GM23338 (cell line): ENCODE data around the gene SLC2A14. TPM values are rescaled to one million over a fixed set of nuclear protein-coding genes. Genes with fewer than 3 reads are reported as not detected.

ENCODE experiments used
- ATAC-seq: fragments of 200-7000 bp; cut with Tn5 transposase; 3 replicates; pipeline ENCODE4 v1.9.1; 2020
- DNase-seq: peaks from one replicate; pipeline ENCODE4 v3.0.0-alpha.2; 2015; ENCODE audit warnings: low spot score
- H2AFZ ChIP-seq: fragments of 200-600 bp; sonication (generic); 2 replicates; pipeline ENCODE4 v1.8.0; 2016; ENCODE audit warnings: antibody characterized with exemption, mild to moderate bottlenecking, moderate library complexity
- H3F3A ChIP-seq: fragments of 200-600 bp; sonication (generic); replicated peaks from 2 replicates; pipeline ENCODE4 v1.8.0; 2017; ENCODE audit warnings: antibody characterized with exemption, mixed run types, low read depth
- H3K27ac ChIP-seq: fragments of 200-600 bp; sonication (generic); 2 replicates; pipeline ENCODE4 v1.6.1; 2016; ENCODE audit warnings: low read depth
- H3K27me3 ChIP-seq: fragments of 200-600 bp; sonication (generic); 2 replicates; pipeline ENCODE4 v1.8.0; 2016; ENCODE audit warnings: mild to moderate bottlenecking, mixed run types, moderate library complexity; ENCODE audit not compliant: insufficient read depth
- H3K36me3 ChIP-seq: fragments of 200-600 bp; sonication (generic); 2 replicates; pipeline ENCODE4 v1.8.0; 2016; ENCODE audit warnings: mild to moderate bottlenecking; ENCODE audit not compliant: insufficient read depth
- H3K4me1 ChIP-seq: fragments of 200-600 bp; sonication (generic); 2 replicates; pipeline ENCODE4 v1.8.0; 2016; ENCODE audit warnings: mild to moderate bottlenecking, moderate library complexity; ENCODE audit not compliant: insufficient read depth
- H3K4me2 ChIP-seq: fragments of 200-600 bp; sonication (generic); 2 replicates; pipeline ENCODE4 v1.7.1; 2017; ENCODE audit warnings: mixed run types
- H3K4me3 ChIP-seq: fragments of 200-600 bp; sonication (generic); 2 replicates; pipeline ENCODE4 v1.6.1; 2016; ENCODE audit warnings: mixed run types
- H3K79me2 ChIP-seq: fragments of 200-600 bp; sonication (generic); replicated peaks from 2 replicates; pipeline ENCODE4 v1.8.0; 2017; ENCODE audit warnings: mild to moderate bottlenecking; ENCODE audit not compliant: insufficient read depth
- H3K9me2 ChIP-seq: fragments of 200-600 bp; sonication (generic); 2 replicates; pipeline ENCODE4 v1.8.0; 2017; ENCODE audit not compliant: insufficient read depth
- H4K20me1 ChIP-seq: fragments of 200-600 bp; sonication (generic); replicated peaks from 2 replicates; pipeline ENCODE4 v1.8.0; 2017; ENCODE audit warnings: mild to moderate bottlenecking; ENCODE audit not compliant: insufficient read depth
- H3K27ac Mint-ChIP-seq: 2 replicates; pipeline ENCODE4 v1.8.0; 2020; ENCODE audit warnings: inconsistent platforms, mild to moderate bottlenecking, moderate library complexity, mixed read lengths
- H3K27me3 Mint-ChIP-seq: 3 replicates; pipeline ENCODE4 v1.8.0; 2022; ENCODE audit warnings: low read depth, mild to moderate bottlenecking, moderate library complexity, mixed read lengths, inconsistent platforms; ENCODE audit not compliant: insufficient read depth, poor library complexity
- H3K36me3 Mint-ChIP-seq: 3 replicates; pipeline ENCODE4 v1.8.0; 2021; ENCODE audit warnings: low read depth, mild to moderate bottlenecking, inconsistent platforms, moderate library complexity, mixed read lengths
- H3K4me1 Mint-ChIP-seq: 3 replicates; pipeline ENCODE4 v1.8.0; 2020; ENCODE audit warnings: mild to moderate bottlenecking, inconsistent platforms, mixed read lengths
- H3K4me3 Mint-ChIP-seq: 3 replicates; pipeline ENCODE4 v1.8.0; 2021; ENCODE audit warnings: moderate library complexity, mild to moderate bottlenecking, inconsistent platforms, mixed read lengths
- H3K9me3 Mint-ChIP-seq: 3 replicates; pipeline ENCODE4 v1.8.0; 2020; ENCODE audit warnings: moderate library complexity, mild to moderate bottlenecking, inconsistent platforms, mixed read lengths
- CREB1 ChIP-seq: fragments of 250-450 bp; sonication (Bioruptor Pico); IDR thresholded peaks from 2 replicates; pipeline ENCODE4 v1.5.0; 2020; ENCODE audit warnings: low read depth, mild to moderate bottlenecking, moderate library complexity
- EZH2 ChIP-seq: fragments of 200-600 bp; sonication (generic); IDR thresholded peaks from one replicate; pipeline ENCODE4 v1.8.0; 2017; ENCODE audit warnings: antibody characterized with exemption, mild to moderate bottlenecking, low read depth; ENCODE audit not compliant: unreplicated experiment
- NANOG ChIP-seq: IDR thresholded peaks from 2 replicates; pipeline ENCODE4 v1.6.1; 2016; ENCODE audit warnings: antibody characterized with exemption, borderline replicate concordance
- POLR2AphosphoS5 ChIP-seq: IDR thresholded peaks from 2 replicates; pipeline ENCODE4 v1.6.1; 2016; ENCODE audit warnings: antibody characterized with exemption, low read depth
- STAT1 ChIP-seq: IDR thresholded peaks from one replicate; pipeline ENCODE4 v1.6.1; 2016; ENCODE audit warnings: antibody characterized with exemption; ENCODE audit not compliant: unreplicated experiment
- ZNF114 ChIP-seq: fragments of 250-450 bp; sonication (Bioruptor Pico); IDR thresholded peaks from 2 replicates; pipeline ENCODE4 v1.5.0; 2020; ENCODE audit warnings: mild to moderate bottlenecking, moderate library complexity
- ZNF331 ChIP-seq: fragments of 250-450 bp; sonication (Bioruptor Pico); IDR thresholded peaks from 2 replicates; pipeline ENCODE4 v1.5.0; 2020; ENCODE audit warnings: low read depth, mild to moderate bottlenecking, moderate library complexity
- polyA plus RNA-seq: library from polyadenylated mRNA; unstranded; fragments of >200 nt; fragmentation: Nextera tagmentation; extraction: Ambion mirVana; gene quantifications from 2 replicates; pipeline ENCODE4 v1.2.1, GENCODE V29; 2016
- total RNA-seq: library from RNA; depleted of rRNA; stranded (reverse); fragments of >200 nt; shearing (Covaris generic); gene quantifications from 2 replicates; pipeline ENCODE4 v1.2.3, GENCODE V29; 2014
- TF ChIP-seq, protein P1 (sequence below): IDR thresholded peaks from one replicate; pipeline ENCODE4 v1.6.1; 2018; ENCODE audit warnings: antibody characterized with exemption; ENCODE audit not compliant: unreplicated experiment
- TF ChIP-seq, protein P2 (sequence below): fragments of 250-450 bp; sonication (Bioruptor Pico); IDR thresholded peaks from 2 replicates; pipeline ENCODE4 v1.5.0; 2020; ENCODE audit warnings: mild to moderate bottlenecking, moderate library complexity
- TF ChIP-seq, protein P3 (sequence below), 2 experiments: fragments of 200-600 bp in 1 of 2; sonication (generic) in 1 of 2; conservative IDR thresholded peaks; 2 replicates each; pipeline versions ENCODE4 v1.5.1 to v1.6.1; 2016 to 2017; ENCODE audit warnings: antibody characterized with exemption in 2 of 2, low read depth in 2 of 2, mild to moderate bottlenecking in 2 of 2, moderate library complexity in 1 of 2

Gene SLC2A14
- total and polyA plus RNA-seq, 2 experiments from 2014 or later: 6.8 to 31.5 TPM

DNA sequence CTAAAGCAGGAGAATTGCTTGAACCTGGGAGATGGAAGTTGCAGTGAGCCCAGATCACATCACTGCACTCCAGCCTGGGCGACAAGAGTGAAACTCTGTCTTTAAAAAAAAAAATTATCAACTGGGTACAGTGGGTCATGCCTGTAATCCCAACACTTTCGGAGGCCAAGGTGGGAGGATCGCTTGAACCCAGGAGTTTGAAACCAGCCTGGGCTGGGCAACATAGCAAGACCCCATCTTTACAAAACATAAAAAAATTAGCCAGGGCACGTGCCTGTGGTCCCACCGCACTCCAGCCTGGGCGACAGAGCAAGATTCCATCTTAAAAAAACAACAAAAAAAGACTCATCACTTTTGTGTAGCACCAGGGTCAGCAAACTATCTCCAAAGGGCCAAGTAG lies 90.7 kb downstream of the SLC2A14 start (continued):
- TF ChIP-seq, protein P1, sequence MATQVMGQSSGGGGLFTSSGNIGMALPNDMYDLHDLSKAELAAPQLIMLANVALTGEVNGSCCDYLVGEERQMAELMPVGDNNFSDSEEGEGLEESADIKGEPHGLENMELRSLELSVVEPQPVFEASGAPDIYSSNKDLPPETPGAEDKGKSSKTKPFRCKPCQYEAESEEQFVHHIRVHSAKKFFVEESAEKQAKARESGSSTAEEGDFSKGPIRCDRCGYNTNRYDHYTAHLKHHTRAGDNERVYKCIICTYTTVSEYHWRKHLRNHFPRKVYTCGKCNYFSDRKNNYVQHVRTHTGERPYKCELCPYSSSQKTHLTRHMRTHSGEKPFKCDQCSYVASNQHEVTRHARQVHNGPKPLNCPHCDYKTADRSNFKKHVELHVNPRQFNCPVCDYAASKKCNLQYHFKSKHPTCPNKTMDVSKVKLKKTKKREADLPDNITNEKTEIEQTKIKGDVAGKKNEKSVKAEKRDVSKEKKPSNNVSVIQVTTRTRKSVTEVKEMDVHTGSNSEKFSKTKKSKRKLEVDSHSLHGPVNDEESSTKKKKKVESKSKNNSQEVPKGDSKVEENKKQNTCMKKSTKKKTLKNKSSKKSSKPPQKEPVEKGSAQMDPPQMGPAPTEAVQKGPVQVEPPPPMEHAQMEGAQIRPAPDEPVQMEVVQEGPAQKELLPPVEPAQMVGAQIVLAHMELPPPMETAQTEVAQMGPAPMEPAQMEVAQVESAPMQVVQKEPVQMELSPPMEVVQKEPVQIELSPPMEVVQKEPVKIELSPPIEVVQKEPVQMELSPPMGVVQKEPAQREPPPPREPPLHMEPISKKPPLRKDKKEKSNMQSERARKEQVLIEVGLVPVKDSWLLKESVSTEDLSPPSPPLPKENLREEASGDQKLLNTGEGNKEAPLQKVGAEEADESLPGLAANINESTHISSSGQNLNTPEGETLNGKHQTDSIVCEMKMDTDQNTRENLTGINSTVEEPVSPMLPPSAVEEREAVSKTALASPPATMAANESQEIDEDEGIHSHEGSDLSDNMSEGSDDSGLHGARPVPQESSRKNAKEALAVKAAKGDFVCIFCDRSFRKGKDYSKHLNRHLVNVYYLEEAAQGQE: no peak

DNA sequence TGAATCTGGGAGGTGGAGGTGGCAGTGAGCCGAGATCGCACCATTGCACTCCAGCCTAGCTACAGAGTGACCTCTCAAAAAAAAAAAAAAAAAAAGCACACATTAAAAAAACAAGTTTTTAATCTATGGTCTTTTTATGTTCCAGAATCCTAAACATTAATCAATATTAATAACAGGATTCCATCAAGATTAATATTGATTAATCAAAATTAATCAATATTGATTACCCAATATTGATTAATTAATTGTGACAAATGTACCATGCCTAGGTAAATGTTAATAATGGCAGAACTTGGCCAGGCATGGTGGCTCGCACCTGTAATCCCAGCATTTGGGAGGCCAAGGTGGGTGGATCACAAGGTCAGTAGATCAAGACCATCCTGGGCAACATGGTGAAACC lies 91.4 kb downstream of the SLC2A14 start:
- DNase-seq (no peak), ATAC-seq (no peak)
- Mint-ChIP-seq H3K36me3 (no peaks in the 10 kb centered on the region), H3K27ac (no peak overlapping the region), H3K27me3 (peaks cover 3% of the 10 kb centered on the region), H3K4me1 (peaks cover 14% of the 10 kb centered on the region), H3K9me3 (no peaks in the 10 kb centered on the region), H3K4me3 (no peak overlapping the region)
- Histone ChIP-seq H3K36me3 (no peaks in the 10 kb centered on the region), H3K4me3 (no peak overlapping the region), H4K20me1 (no peaks in the 10 kb centered on the region), H3K4me2 (no peak overlapping the region), H3K4me1 (peaks cover 14% of the 10 kb centered on the region), H3K27ac (no peak overlapping the region), H3K27me3 (no peaks in the 10 kb centered on the region), H3K9me2 (no peaks in the 10 kb centered on the region), H2AFZ (no peak overlapping the region), H3F3A (no peaks in the 10 kb centered on the region), H3K79me2 (no peaks in the 10 kb centered on the region)
- TF ChIP-seq ZNF331: no peak
- no peak for TF ChIP-seq EZH2
- TF ChIP-seq, protein P2, sequence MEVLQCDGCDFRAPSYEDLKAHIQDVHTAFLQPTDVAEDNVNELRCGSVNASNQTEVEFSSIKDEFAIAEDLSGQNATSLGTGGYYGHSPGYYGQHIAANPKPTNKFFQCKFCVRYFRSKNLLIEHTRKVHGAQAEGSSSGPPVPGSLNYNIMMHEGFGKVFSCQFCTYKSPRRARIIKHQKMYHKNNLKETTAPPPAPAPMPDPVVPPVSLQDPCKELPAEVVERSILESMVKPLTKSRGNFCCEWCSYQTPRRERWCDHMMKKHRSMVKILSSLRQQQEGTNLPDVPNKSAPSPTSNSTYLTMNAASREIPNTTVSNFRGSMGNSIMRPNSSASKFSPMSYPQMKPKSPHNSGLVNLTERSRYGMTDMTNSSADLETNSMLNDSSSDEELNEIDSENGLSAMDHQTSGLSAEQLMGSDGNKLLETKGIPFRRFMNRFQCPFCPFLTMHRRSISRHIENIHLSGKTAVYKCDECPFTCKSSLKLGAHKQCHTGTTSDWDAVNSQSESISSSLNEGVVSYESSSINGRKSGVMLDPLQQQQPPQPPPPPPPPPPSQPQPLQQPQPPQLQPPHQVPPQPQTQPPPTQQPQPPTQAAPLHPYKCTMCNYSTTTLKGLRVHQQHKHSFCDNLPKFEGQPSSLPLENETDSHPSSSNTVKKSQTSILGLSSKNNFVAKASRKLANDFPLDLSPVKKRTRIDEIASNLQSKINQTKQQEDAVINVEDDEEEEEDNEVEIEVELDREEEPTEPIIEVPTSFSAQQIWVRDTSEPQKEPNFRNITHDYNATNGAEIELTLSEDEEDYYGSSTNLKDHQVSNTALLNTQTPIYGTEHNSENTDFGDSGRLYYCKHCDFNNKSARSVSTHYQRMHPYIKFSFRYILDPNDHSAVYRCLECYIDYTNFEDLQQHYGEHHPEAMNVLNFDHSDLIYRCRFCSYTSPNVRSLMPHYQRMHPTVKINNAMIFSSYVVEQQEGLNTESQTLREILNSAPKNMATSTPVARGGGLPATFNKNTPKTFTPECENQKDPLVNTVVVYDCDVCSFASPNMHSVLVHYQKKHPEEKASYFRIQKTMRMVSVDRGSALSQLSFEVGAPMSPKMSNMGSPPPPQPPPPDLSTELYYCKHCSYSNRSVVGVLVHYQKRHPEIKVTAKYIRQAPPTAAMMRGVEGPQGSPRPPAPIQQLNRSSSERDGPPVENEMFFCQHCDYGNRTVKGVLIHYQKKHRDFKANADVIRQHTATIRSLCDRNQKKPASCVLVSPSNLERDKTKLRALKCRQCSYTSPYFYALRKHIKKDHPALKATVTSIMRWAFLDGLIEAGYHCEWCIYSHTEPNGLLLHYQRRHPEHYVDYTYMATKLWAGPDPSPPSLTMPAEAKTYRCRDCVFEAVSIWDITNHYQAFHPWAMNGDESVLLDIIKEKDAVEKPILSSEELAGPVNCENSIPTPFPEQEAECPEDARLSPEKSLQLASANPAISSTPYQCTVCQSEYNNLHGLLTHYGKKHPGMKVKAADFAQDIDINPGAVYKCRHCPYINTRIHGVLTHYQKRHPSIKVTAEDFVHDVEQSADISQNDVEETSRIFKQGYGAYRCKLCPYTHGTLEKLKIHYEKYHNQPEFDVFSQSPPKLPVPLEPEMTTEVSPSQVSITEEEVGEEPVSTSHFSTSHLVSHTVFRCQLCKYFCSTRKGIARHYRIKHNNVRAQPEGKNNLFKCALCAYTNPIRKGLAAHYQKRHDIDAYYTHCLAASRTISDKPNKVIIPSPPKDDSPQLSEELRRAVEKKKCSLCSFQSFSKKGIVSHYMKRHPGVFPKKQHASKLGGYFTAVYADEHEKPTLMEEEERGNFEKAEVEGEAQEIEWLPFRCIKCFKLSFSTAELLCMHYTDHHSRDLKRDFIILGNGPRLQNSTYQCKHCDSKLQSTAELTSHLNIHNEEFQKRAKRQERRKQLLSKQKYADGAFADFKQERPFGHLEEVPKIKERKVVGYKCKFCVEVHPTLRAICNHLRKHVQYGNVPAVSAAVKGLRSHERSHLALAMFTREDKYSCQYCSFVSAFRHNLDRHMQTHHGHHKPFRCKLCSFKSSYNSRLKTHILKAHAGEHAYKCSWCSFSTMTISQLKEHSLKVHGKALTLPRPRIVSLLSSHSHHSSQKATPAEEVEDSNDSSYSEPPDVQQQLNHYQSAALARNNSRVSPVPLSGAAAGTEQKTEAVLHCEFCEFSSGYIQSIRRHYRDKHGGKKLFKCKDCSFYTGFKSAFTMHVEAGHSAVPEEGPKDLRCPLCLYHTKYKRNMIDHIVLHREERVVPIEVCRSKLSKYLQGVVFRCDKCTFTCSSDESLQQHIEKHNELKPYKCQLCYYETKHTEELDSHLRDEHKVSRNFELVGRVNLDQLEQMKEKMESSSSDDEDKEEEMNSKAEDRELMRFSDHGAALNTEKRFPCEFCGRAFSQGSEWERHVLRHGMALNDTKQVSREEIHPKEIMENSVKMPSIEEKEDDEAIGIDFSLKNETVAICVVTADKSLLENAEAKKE (CRISPR knock-in tag): no peak
- TF ChIP-seq, protein P3, sequence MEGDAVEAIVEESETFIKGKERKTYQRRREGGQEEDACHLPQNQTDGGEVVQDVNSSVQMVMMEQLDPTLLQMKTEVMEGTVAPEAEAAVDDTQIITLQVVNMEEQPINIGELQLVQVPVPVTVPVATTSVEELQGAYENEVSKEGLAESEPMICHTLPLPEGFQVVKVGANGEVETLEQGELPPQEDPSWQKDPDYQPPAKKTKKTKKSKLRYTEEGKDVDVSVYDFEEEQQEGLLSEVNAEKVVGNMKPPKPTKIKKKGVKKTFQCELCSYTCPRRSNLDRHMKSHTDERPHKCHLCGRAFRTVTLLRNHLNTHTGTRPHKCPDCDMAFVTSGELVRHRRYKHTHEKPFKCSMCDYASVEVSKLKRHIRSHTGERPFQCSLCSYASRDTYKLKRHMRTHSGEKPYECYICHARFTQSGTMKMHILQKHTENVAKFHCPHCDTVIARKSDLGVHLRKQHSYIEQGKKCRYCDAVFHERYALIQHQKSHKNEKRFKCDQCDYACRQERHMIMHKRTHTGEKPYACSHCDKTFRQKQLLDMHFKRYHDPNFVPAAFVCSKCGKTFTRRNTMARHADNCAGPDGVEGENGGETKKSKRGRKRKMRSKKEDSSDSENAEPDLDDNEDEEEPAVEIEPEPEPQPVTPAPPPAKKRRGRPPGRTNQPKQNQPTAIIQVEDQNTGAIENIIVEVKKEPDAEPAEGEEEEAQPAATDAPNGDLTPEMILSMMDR (conservative IDR thresholded peaks at IDR 0.05; ENCODE audit: low read depth in 2 of 2): no peak
- TF ChIP-seq NANOG: no peak
- no peak for TF ChIP-seq STAT1
- TF ChIP-seq, protein P1: no peak
- TF ChIP-seq POLR2AphosphoS5: no peak
- no peak for TF ChIP-seq ZNF114 (CRISPR knock-in tag)
- TF ChIP-seq CREB1 (CRISPR knock-in tag): no peak
